Measurements from ENCODE around the gene RMI2.
A peak's percentile ranks its signal among the peaks of the same experiment; 100 is the strongest.
"Not testable (repeated sequence)": the region's sequence is repeated elsewhere in the genome, so short reads cannot be mapped to it uniquely, and the experiment has no call there.

Gene RMI2

DNA sequence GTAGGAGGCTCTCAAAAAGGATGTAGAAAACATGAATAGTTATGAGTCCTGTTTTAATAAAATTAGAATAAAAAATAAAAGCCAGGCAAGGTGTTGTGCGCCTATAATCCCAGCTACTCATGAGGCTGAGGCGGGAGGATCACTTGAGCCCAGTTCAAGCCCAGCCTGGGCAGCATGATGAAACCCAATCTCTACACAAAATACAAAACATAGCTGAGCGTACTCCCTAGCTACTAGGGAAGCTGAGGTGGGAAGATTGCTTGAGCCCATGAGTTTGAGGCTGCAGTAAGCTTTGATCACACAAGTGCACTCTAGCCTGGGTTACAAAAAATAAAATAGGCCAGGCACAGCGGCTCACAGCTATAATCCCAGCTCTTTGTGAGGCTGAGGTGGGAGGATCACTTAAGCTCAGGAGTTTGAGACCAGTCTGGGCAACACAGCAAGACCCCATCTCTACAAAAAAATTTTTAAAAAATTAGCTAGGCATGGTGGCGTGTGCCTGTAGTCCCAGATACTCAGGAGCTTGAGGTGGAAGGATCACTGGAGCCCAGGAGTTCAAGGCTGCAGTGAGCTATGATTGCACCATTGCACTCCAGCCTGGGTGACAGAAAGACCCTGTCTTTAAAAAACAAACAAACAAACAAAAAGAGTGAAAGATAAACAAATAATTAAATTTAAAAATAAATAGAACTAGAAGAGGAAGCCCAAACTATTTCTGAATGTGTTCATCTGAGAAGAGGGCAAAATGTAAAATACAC is 46.9 kb upstream of the RMI2 start:
- no peaks in the 10 kb centered on the region for H3K36me3 Mint-ChIP-seq (ENCODE audit: low read depth)

DNA sequence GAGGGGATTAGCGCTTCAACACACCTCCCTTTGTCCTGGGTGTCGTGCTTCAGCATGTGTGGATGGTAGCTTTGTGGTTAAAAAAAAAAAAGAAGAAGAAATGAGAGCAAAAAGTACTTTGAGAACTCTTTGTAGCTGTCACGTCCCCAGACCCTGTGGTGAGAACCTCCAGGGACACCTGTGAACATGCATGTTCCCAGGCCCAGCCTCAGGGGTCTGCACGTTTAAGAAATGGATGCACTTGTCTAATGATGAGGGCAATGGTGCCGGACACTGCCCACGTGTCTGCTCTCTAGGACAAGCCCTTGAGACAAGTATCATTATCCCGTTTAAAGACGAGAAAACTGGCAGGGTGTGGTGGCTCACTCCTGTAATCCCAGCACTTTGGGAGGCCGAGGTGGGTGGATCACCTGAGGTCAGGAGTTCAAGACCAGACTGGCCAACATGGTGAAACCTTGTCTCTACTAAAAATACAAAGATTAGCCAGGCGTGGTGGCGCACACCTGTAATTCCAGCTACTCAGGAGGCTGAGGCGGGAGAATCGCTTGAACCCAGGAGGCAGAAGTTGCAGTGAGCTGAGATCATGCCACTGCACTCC is 46.2 kb upstream of the RMI2 start:
- peaks cover 24% of the 10 kb centered on the region for H3K4me1 Mint-ChIP-seq
- peak overlapping the region in 1 of 3 experiments; percentile 94 for H3K27ac Mint-ChIP-seq
- not testable (repeated sequence) for H3K27me3 Mint-ChIP-seq (ENCODE audit: low read depth); H3K36me3 Mint-ChIP-seq (ENCODE audit: low read depth); H3K9me3 Mint-ChIP-seq; H3K4me3 Mint-ChIP-seq

More for the DNA sequence above, 46.9 kb upstream of the RMI2 start:
- Mint-ChIP-seq H3K27me3 (ENCODE audit: low read depth) (no peaks in the 10 kb centered on the region), H3K4me1 (peaks cover 20% of the 10 kb centered on the region), H3K4me3 (no peak overlapping the region), H3K27ac (peak overlapping the region; percentile 28 to 94 (median 89)), H3K9me3 (no peaks in the 10 kb centered on the region)
- TF ChIP-seq, protein P1, sequence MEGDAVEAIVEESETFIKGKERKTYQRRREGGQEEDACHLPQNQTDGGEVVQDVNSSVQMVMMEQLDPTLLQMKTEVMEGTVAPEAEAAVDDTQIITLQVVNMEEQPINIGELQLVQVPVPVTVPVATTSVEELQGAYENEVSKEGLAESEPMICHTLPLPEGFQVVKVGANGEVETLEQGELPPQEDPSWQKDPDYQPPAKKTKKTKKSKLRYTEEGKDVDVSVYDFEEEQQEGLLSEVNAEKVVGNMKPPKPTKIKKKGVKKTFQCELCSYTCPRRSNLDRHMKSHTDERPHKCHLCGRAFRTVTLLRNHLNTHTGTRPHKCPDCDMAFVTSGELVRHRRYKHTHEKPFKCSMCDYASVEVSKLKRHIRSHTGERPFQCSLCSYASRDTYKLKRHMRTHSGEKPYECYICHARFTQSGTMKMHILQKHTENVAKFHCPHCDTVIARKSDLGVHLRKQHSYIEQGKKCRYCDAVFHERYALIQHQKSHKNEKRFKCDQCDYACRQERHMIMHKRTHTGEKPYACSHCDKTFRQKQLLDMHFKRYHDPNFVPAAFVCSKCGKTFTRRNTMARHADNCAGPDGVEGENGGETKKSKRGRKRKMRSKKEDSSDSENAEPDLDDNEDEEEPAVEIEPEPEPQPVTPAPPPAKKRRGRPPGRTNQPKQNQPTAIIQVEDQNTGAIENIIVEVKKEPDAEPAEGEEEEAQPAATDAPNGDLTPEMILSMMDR (IDR thresholded peaks at IDR 0.05; ENCODE audit: unreplicated experiment in 3 of 3), result no peak

DNA sequence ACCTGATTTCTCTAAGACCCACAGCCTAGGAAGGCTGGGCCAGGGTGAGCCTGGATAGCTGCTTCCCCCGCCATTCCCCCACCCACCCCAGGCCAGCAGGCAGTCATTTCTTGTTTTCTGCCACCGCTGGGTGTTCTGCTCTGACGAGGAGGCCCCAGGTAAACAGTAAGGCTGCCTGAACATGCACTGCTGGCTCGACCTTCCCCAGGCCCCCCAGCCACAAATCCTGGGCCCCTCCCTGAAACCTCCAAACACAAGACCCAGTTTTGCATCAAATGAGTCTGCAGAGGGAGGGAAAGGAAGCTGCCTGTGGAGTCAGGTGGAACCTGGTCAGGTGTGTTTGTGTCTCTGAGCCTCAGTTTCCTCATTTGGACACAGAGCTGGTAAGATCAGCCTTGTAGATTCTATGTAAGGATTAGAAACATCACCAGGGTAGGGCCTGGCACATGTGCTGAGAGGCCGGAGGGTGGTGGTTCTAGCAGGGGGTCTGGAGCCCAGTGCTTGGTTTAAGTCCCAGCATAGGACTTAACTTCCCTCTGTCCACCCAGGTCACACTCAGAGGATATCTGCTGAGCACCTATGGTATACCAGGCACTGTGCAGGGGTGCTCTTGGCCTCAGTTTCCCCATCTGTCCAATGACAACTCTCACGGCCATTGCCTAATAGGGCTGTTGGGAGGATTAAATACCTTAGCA is 45.2 kb upstream of the RMI2 start:
- Mint-ChIP-seq H3K9me3 (no peaks in the 10 kb centered on the region), H3K36me3 (ENCODE audit: low read depth) (no peaks in the 10 kb centered on the region), H3K27ac (no peak overlapping the region)

DNA sequence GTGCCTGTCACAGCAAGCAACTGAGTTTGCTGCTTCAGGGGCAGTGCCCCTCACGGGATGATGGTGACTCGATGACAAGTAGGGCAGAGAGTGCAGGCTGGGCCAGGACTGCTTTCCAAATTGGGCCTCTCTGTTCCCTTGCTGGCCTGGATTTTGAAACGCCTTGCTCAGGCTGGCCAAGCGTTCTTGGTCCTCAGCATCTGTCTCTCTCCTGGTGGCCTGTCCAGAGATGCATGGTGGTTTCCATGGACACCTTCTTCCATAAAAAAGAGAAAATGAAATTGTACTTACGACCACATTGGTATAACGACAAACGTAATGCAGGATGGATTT is 44.7 kb upstream of the RMI2 start:
- TF ChIP-seq, protein P1 (IDR thresholded peaks at IDR 0.05; ENCODE audit: unreplicated experiment in 3 of 3), result no peak
- Mint-ChIP-seq H3K4me1 (peaks cover 24% of the 10 kb centered on the region), H3K27me3 (ENCODE audit: low read depth) (no peaks in the 10 kb centered on the region)

More for the DNA sequence above, 45.2 kb upstream of the RMI2 start:
- Mint-ChIP-seq H3K27me3 (ENCODE audit: low read depth) (no peaks in the 10 kb centered on the region), H3K4me3 (no peak overlapping the region), H3K4me1 (peaks cover 24% of the 10 kb centered on the region)
- TF ChIP-seq, protein P1 (IDR thresholded peaks at IDR 0.05; ENCODE audit: unreplicated experiment in 3 of 3), result no peak

DNA sequence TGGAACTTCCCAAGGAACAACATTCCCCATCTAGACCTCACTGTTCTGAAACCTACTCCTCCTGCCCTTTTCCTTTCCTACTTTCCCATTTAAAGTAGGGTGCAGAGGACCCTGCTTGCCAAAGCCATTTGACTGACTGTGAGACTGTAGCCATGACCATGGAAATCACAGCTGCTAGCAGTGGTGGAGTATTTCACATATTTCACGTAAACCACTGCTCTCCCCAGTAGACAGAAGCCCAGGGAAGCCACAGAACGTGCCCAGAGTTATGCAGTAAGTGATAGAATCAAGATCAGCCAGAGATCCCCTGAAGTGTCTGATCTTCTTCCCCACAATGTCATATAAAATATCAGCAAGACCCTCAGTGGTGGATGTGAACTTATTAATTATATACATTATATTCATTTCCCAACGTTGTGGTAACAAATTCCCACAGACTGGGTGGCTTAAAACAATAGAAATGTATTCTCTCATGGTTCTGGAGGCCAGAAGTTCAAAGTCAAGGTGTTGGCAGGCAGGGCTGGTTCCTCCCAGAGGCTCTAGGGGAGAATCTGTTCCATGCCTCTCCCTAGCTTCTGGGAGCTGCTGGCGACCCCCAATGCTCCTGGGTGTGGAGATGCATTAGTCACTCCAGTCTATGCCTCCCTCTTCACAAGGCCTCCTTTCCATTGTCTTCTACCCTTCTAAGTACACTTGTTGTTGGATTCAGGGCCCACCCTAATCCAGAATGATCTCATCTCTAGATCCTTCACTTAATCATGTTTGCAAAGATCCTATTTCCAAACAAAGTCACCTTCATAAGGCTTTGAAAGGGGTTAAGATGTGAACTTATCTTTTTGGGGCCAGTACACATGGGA is 43.4 kb upstream of the RMI2 start:
- no peak overlapping the region for H3K4me3 Mint-ChIP-seq
- peak overlapping the region in 1 of 3 experiments; percentile 67 for H3K27ac Mint-ChIP-seq
- H3K9me3 Mint-ChIP-seq, result no peaks in the 10 kb centered on the region
- TF ChIP-seq, protein P1 (IDR thresholded peaks at IDR 0.05; ENCODE audit: unreplicated experiment in 3 of 3), result no peak
- H3K27me3 Mint-ChIP-seq (ENCODE audit: low read depth), result no peaks in the 10 kb centered on the region
- peaks cover 17% of the 10 kb centered on the region for H3K4me1 Mint-ChIP-seq
- H3K36me3 Mint-ChIP-seq (ENCODE audit: low read depth), result no peaks in the 10 kb centered on the region

More for the DNA sequence above, 44.7 kb upstream of the RMI2 start:
- H3K27ac Mint-ChIP-seq, result no peak overlapping the region
- H3K36me3 Mint-ChIP-seq (ENCODE audit: low read depth), result no peaks in the 10 kb centered on the region
- H3K9me3 Mint-ChIP-seq, result no peaks in the 10 kb centered on the region
- H3K4me3 Mint-ChIP-seq, result no peak overlapping the region

DNA sequence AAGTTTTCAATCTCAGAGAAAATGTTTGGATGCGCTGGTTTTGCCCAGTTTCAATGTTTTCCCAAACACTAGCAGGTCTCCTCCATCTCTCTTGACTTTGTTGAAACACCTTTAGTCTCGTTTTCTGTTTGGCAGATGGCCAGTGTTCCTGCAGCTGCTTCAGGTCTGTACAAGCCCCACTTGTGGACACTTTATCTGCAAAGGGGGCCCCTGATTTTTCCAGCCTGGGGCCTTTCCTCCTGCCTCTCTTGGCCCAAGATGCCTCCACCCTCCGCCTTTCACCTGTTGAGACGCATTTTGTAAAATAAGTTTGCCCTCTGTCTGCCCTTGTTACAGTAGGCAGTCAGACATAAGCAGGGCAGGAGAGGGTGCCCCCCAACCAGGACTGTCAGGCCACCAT is 42.3 kb upstream of the RMI2 start:
- Mint-ChIP-seq H3K4me1 (peaks cover 13% of the 10 kb centered on the region), H3K27ac (peak overlapping the region; percentile 39 to 84 (median 66)), H3K9me3 (no peaks in the 10 kb centered on the region), H3K4me3 (no peak overlapping the region), H3K27me3 (ENCODE audit: low read depth) (peaks cover 2% of the 10 kb centered on the region), H3K36me3 (ENCODE audit: low read depth) (no peaks in the 10 kb centered on the region)
- TF ChIP-seq, protein P1 (IDR thresholded peaks at IDR 0.05; ENCODE audit: unreplicated experiment in 3 of 3), result no peak

All from nephron (organoid).